ENCODE measurements around the gene RIPPLY1.

DNA sequence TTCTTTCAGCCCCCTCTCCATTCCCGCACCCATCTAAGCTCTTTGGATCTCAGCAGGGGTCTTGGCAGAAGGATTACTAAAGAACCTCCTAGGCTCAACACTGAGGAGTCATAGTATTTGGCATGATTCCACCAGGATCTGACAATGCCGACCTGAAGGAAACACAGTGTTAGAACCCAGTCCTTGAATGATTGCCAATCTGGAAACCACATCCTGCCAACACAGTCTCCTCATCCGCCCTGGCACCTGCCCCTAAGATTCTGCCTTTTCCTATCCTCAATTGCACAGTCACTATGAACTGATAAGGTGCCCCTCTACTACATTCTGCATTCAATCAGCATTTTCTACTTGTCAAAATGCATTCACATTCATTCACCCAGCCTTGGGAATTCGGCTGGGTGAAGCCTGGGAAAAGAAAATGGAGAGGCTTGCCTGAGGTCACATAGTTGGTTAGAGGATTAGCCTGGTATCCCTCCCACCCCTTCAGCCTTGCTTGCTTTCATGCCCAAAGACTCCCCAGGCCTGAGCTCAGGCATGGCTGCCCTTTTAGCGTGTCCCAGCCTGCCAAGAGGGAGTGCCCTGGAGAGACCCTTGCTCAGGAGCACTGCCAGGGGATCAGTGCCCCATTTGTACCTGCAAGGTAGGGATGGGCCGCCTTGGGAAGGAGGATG lies 14.8 kb upstream of the RIPPLY1 start:
- TF ChIP-seq, protein P1, sequence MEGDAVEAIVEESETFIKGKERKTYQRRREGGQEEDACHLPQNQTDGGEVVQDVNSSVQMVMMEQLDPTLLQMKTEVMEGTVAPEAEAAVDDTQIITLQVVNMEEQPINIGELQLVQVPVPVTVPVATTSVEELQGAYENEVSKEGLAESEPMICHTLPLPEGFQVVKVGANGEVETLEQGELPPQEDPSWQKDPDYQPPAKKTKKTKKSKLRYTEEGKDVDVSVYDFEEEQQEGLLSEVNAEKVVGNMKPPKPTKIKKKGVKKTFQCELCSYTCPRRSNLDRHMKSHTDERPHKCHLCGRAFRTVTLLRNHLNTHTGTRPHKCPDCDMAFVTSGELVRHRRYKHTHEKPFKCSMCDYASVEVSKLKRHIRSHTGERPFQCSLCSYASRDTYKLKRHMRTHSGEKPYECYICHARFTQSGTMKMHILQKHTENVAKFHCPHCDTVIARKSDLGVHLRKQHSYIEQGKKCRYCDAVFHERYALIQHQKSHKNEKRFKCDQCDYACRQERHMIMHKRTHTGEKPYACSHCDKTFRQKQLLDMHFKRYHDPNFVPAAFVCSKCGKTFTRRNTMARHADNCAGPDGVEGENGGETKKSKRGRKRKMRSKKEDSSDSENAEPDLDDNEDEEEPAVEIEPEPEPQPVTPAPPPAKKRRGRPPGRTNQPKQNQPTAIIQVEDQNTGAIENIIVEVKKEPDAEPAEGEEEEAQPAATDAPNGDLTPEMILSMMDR (IDR thresholded peaks at IDR 0.05): no peak
- TF ChIP-seq POLR2A (IDR thresholded peaks at IDR 0.05) (no peak), POLR2AphosphoS5 (IDR thresholded peaks at IDR 0.05; ENCODE audit: insufficient read depth in 1 of 2, low read depth in 1 of 2) (no peak)

All from vagina (tissue), 2 donors.